T-helper 2 cell treated with Interferon-gamma antibody and Interleukin-4, amounts not matched to agents 100 ng/mL and 5 ng/mL, for 36 hours (primary cell): ENCODE results near the gene TECPR2. TPM values are rescaled to one million over a fixed set of nuclear protein-coding genes. Genes with fewer than 3 reads are reported as not detected.
"Not testable (repeated sequence)": the region's sequence is repeated elsewhere in the genome, so short reads cannot be mapped to it uniquely, and the experiment has no call there.

Experiments
- intact Hi-C: fragments of 100-400 bp; cut with micrococcal nuclease; formaldehyde crosslinking; loops from one replicate; pipeline ENCODE4 v1.15.1; 2023
- total RNA-seq: library from RNA; stranded (reverse); gene quantifications from 2 replicates; pipeline ENCODE4 v1.2.3, GENCODE V29; 2022

Gene TECPR2
- total RNA-seq, 1 donor from 2014 or later = 11.4 TPM

GRCh38 chr14:102333390-102333789 lies 29.4 kb upstream of the TECPR2 start:
- intact Hi-C loops = no loop called here

- intact Hi-C loops = no loop called here
These were observed 28.7 kb upstream of the TECPR2 start for GRCh38 chr14:102333795-102334705.

- intact Hi-C loops = no loop called here
These were observed 27.6 kb upstream of the TECPR2 start for GRCh38 chr14:102335163-102335562.

- intact Hi-C loops = no loop called here
These were observed 24.0 kb upstream of the TECPR2 start for GRCh38 chr14:102338724-102339123.

- intact Hi-C loops = no loop called here
These were observed 21.2 kb upstream of the TECPR2 start for GRCh38 chr14:102341566-102341965.

GRCh38 chr14:102342238-102342637 lies 20.5 kb upstream of the TECPR2 start:
- intact Hi-C loops = no loop called here

- intact Hi-C loops = no loop called here
These were observed 18.7 kb upstream of the TECPR2 start for GRCh38 chr14:102344084-102344483.

GRCh38 chr14:102344485-102344884 lies 18.3 kb upstream of the TECPR2 start:
- intact Hi-C loops = no loop called here

GRCh38 chr14:102345232-102345631 lies 17.5 kb upstream of the TECPR2 start:
- intact Hi-C loops = no loop called here

- intact Hi-C loops = no loop called here
These were observed 16.1 kb upstream of the TECPR2 start for GRCh38 chr14:102346645-102347044.

- intact Hi-C loops = no loop called here
These were observed 14.4 kb upstream of the TECPR2 start for GRCh38 chr14:102348376-102348775.

GRCh38 chr14:102351023-102351422 lies 11.7 kb upstream of the TECPR2 start:
- intact Hi-C loops = no loop called here

GRCh38 chr14:102351593-102351992 lies 11.1 kb upstream of the TECPR2 start:
- intact Hi-C loops = not testable (repeated sequence)

- intact Hi-C loops = no loop called here
These were observed 10.5 kb upstream of the TECPR2 start for GRCh38 chr14:102352213-102352612.

- intact Hi-C loops = no loop called here
These were observed 9.6 kb upstream of the TECPR2 start for GRCh38 chr14:102353126-102353619.

GRCh38 chr14:102356280-102356679 lies 6.5 kb upstream of the TECPR2 start:
- intact Hi-C loops = no loop called here

GRCh38 chr14:102359341-102359740 lies 3.4 kb upstream of the TECPR2 start:
- intact Hi-C loops = no loop called here

GRCh38 chr14:102360388-102360787 lies 2.4 kb upstream of the TECPR2 start:
- intact Hi-C loops = loop anchor here (5.0 kb wide), 1 partner anchor 157 kb away; no protein-coding TSS in a partner anchor

GRCh38 chr14:102362084-102362483 lies 657 bp upstream of the TECPR2 start:
- intact Hi-C loops = loop anchor here (1.0 to 5.0 kb wide), 5 partner anchors 43 to 601 kb away; partner anchors contain the start of genes DYNC1H1, PPP2R5C, RCOR1 and ZNF839

GRCh38 chr14:102363182-102363943 lies 622 bp downstream of the TECPR2 start:
- intact Hi-C loops = loop anchor here (2.0 to 5.0 kb wide), 3 partner anchors 154 to 603 kb away; partner anchors contain the start of genes DYNC1H1 and PPP2R5C

GRCh38 chr14:102370305-102370809 lies 7.6 kb downstream of the TECPR2 start:
- intact Hi-C loops = no loop called here

- intact Hi-C loops = no loop called here
These were observed 8.6 kb downstream of the TECPR2 start for GRCh38 chr14:102371361-102371760.
